ENCODE results near the gene PRKCA. TPM values are rescaled to one million over a fixed set of nuclear protein-coding genes. Genes with fewer than 3 reads are reported as not detected.

Gene PRKCA
- total and polyA plus RNA-seq, 2 of the 13 experiments (the other 11 are each of a cell fraction or from before 2014, with no cell fraction given), result 18.5 to 21.5 TPM

DNA sequence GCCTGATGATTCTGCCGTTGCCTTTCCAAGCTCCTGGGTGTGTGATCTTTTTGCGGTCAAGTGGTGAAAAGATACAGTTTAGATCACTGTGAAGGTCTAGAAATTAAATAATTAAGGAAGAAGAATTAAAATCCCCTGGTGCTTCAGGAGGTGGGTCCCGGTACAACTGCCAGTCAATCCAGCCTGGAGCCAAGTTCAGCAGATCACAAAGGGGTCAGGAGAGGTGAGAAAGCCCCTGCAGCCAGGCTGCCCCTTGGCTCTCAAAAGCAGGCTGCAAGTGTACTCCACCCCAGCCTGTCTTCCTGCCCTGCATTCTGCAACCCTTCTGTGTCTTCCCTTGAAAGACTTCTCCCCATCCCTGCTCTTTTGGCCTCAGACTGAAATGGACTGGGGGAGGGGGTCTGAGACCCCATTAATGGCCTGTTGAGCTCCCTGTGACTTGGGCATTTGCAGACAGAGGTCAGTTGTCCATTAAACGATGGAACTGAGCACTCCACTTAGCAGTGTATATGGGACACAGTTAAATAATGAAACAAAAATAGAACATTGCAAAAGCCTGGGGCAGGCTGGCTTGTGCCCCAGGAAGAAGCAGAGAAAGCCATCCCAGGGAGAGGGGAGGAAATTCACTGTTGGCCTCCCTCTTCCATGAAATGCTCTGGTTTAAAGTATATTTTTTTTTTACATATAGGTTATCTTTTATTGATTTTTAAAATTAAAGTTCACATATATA, 547.6 kb downstream of the PRKCA start (continued):
- TF ChIP-seq, protein P1, sequence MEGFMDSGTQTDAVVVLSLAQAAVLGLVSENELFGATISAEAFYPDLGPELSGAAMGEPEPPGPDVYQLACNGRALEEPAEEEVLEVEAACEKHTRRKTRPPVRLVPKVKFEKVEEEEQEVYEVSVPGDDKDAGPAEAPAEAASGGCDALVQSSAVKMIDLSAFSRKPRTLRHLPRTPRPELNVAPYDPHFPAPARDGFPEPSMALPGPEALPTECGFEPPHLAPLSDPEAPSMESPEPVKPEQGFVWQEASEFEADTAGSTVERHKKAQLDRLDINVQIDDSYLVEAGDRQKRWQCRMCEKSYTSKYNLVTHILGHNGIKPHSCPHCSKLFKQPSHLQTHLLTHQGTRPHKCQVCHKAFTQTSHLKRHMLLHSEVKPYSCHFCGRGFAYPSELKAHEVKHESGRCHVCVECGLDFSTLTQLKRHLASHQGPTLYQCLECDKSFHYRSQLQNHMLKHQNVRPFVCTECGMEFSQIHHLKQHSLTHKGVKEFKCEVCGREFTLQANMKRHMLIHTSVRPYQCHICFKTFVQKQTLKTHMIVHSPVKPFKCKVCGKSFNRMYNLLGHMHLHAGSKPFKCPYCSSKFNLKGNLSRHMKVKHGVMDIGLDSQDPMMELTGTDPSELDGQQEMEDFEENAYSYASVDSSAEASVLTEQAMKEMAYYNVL (CRISPR knock-in tag; IDR thresholded peaks at IDR 0.05; ENCODE audit: borderline replicate concordance), result no peak
- TF ChIP-seq, protein P2, sequence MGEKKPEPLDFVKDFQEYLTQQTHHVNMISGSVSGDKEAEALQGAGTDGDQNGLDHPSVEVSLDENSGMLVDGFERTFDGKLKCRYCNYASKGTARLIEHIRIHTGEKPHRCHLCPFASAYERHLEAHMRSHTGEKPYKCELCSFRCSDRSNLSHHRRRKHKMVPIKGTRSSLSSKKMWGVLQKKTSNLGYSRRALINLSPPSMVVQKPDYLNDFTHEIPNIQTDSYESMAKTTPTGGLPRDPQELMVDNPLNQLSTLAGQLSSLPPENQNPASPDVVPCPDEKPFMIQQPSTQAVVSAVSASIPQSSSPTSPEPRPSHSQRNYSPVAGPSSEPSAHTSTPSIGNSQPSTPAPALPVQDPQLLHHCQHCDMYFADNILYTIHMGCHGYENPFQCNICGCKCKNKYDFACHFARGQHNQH (CRISPR knock-in tag; IDR thresholded peaks at IDR 0.05), result no peak

DNA sequence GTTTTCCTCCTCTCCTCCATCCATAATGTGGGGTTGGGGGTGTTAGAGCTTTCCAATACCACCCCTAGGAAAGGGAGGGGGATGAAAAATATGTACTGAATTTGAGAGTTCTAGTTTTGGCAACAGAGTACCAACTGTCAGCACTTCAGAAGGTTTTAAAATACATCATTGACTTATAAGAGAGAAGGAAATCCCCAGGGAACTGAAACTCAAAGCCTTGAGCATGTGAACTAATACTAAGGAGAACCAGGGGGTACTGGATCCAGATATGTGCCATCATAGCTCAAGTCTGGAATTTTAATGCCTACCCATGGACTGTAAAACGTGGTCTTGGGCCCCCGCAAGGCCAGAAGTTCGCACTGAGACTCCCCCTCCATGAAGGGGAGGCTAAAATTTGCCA, 548.3 kb downstream of the PRKCA start:
- no TSS peak for BruUV-seq (replicated peaks)
- no peaks in the 10 kb centered on the region for H3K9me3 ChIP-seq (ENCODE audit: low read length)
- H3K4me1 ChIP-seq (ENCODE audit: insufficient read depth, low read length), result no peaks in the 10 kb centered on the region
- H3K4me2 ChIP-seq (ENCODE audit: low read depth, low read length), result no peak overlapping the region
- 5% methylated on average over 3 of the region's 3 CpGs for WGBS (ENCODE audit: low lambda C conversion rate)
- peaks cover 1 to 6% of the 10 kb centered on the region in 2 experiments; a peak in 2 of 5 replicates for H3K27me3 ChIP-seq (ENCODE audit: control insufficient read depth in 1 of 2, insufficient read depth in 2 of 2, low read length in 2 of 2)
- no peak for FAIRE-seq
- no peak for ATAC-seq
- POLR2A ChIA-PET, result no interaction called here
- intact Hi-C loops (cut with micrococcal nuclease; ENCODE audit: unreplicated experiment) (no loop called here), in situ Hi-C loops (cut with HindIII; ENCODE audit: extremely low pct_ligation_motif_present, low pct_unique_long_range_greater_than_20kb) (no loop called here)
- no peaks in the 10 kb centered on the region for H3K79me2 ChIP-seq (ENCODE audit: insufficient read depth, low read length)
- DNase-seq (ENCODE audit: low spot score), result no peak
- no peak for TF ChIP-seq SRSF1 (optimal IDR thresholded peaks at IDR 0.05; ENCODE audit: low read depth, low read length)
- CTCF ChIA-PET (ENCODE audit: low intra/inter-chr PET ratio, low total read pairs), result no interaction called here
- no peak overlapping the region for H3K4me3 ChIP-seq (replicated peaks in 1 of 3; ENCODE audit: insufficient read depth in 1 of 3, low read depth in 2 of 3, low read length in 3 of 3)
- H2AFZ ChIP-seq (ENCODE audit: low read length), result no peak overlapping the region
- no peak overlapping the region for H3K27ac ChIP-seq (ENCODE audit: extremely low read length, insufficient read depth, low read length)
- no peaks in the 10 kb centered on the region for H4K20me1 ChIP-seq (ENCODE audit: insufficient read depth, low read length)
- H3K9ac ChIP-seq (ENCODE audit: insufficient read depth, low read depth, low read length), result no peak overlapping the region
- H3K36me3 ChIP-seq (replicated peaks in 1 of 2; ENCODE audit: control insufficient read depth in 1 of 2, insufficient read depth in 2 of 2, low read length in 2 of 2), result no peaks in the 10 kb centered on the region

All from HepG2 (cell line).